ENCODE data around the gene RNF182. TPM values are rescaled to one million over a fixed set of nuclear protein-coding genes. Genes with fewer than 3 reads are reported as not detected.

RNF182 gene
- total RNA-seq, 1 donor = 3.3 TPM

- no peak for DNase-seq (ENCODE audit: insufficient read length, low spot score, missing footprints)
- Histone ChIP-seq H3K79me2 (ENCODE audit: insufficient read depth, low read length) (no peaks in the 10 kb centered on the region), H3K36me3 (ENCODE audit: insufficient read depth, low read length) (no peaks in the 10 kb centered on the region), H3K9me3 (ENCODE audit: low read depth, low read length) (no peaks in the 10 kb centered on the region), H3K4me1 (ENCODE audit: insufficient read depth, low read length) (no peaks in the 10 kb centered on the region), H3K4me3 (ENCODE audit: insufficient read depth, low read length) (no peak overlapping the region), H3K27me3 (ENCODE audit: insufficient read depth, low read length) (peaks cover 3% of the 10 kb centered on the region), H3K4me2 (ENCODE audit: insufficient read depth, low read length) (no peak overlapping the region), H4K20me1 (ENCODE audit: insufficient read depth, low read length) (no peaks in the 10 kb centered on the region), H2AFZ (ENCODE audit: low read length) (no peak overlapping the region), H3K27ac (ENCODE audit: low read depth, low read length) (no peak overlapping the region)
- no peak for TF ChIP-seq CTCF (IDR thresholded peaks at IDR 0.05; ENCODE audit: extremely low read depth, low read depth, low read length)
These were observed 95.8 kb downstream of the RNF182 start for GRCh38 chr6:14020551-14020950.

- H3K79me2 ChIP-seq (ENCODE audit: insufficient read depth, low read length) = no peaks in the 10 kb centered on the region
- no peak overlapping the region for H3K27ac ChIP-seq (ENCODE audit: low read depth, low read length)
- TF ChIP-seq CTCF (IDR thresholded peaks at IDR 0.05; ENCODE audit: extremely low read depth, low read depth, low read length) = no peak
- no peaks in the 10 kb centered on the region for H3K4me1 ChIP-seq (ENCODE audit: insufficient read depth, low read length)
- H3K27me3 ChIP-seq (ENCODE audit: insufficient read depth, low read length) = peaks cover 8% of the 10 kb centered on the region
- no peak overlapping the region for H3K4me3 ChIP-seq (ENCODE audit: insufficient read depth, low read length)
- H2AFZ ChIP-seq (ENCODE audit: low read length) = peak overlapping the region; percentile 35
- DNase-seq (ENCODE audit: insufficient read length, low spot score, missing footprints) = no peak
- no peak overlapping the region for H3K4me2 ChIP-seq (ENCODE audit: insufficient read depth, low read length)
- H3K9me3 ChIP-seq (ENCODE audit: low read depth, low read length) = no peaks in the 10 kb centered on the region
- no peaks in the 10 kb centered on the region for H3K36me3 ChIP-seq (ENCODE audit: insufficient read depth, low read length)
- H4K20me1 ChIP-seq (ENCODE audit: insufficient read depth, low read length) = no peaks in the 10 kb centered on the region
These were observed 96.7 kb downstream of the RNF182 start for GRCh38 chr6:14021449-14021848.

- Histone ChIP-seq H4K20me1 (ENCODE audit: insufficient read depth, low read length) (no peaks in the 10 kb centered on the region), H3K27ac (ENCODE audit: low read depth, low read length) (no peak overlapping the region), H3K4me3 (ENCODE audit: insufficient read depth, low read length) (no peak overlapping the region), H3K27me3 (ENCODE audit: insufficient read depth, low read length) (peaks cover 11% of the 10 kb centered on the region), H3K36me3 (ENCODE audit: insufficient read depth, low read length) (no peaks in the 10 kb centered on the region), H3K9me3 (ENCODE audit: low read depth, low read length) (no peaks in the 10 kb centered on the region), H2AFZ (ENCODE audit: low read length) (no peak overlapping the region), H3K79me2 (ENCODE audit: insufficient read depth, low read length) (no peaks in the 10 kb centered on the region), H3K4me1 (ENCODE audit: insufficient read depth, low read length) (no peaks in the 10 kb centered on the region), H3K4me2 (ENCODE audit: insufficient read depth, low read length) (no peak overlapping the region)
- DNase-seq (ENCODE audit: insufficient read length, low spot score, missing footprints) = no peak
- no peak for TF ChIP-seq CTCF (IDR thresholded peaks at IDR 0.05; ENCODE audit: extremely low read depth, low read depth, low read length)
These were observed 97.9 kb downstream of the RNF182 start for GRCh38 chr6:14022673-14023072.

GRCh38 chr6:14023855-14024254, 99.1 kb downstream of the RNF182 start:
- H3K36me3 ChIP-seq (ENCODE audit: insufficient read depth, low read length) = no peaks in the 10 kb centered on the region
- H3K79me2 ChIP-seq (ENCODE audit: insufficient read depth, low read length) = no peaks in the 10 kb centered on the region
- no peak for TF ChIP-seq CTCF (IDR thresholded peaks at IDR 0.05; ENCODE audit: extremely low read depth, low read depth, low read length)
- H3K27me3 ChIP-seq (ENCODE audit: insufficient read depth, low read length) = peaks cover 14% of the 10 kb centered on the region
- H3K9me3 ChIP-seq (ENCODE audit: low read depth, low read length) = no peaks in the 10 kb centered on the region
- no peaks in the 10 kb centered on the region for H3K4me1 ChIP-seq (ENCODE audit: insufficient read depth, low read length)
- no peak overlapping the region for H3K4me2 ChIP-seq (ENCODE audit: insufficient read depth, low read length)
- no peak overlapping the region for H2AFZ ChIP-seq (ENCODE audit: low read length)
- H4K20me1 ChIP-seq (ENCODE audit: insufficient read depth, low read length) = no peaks in the 10 kb centered on the region
- no peak overlapping the region for H3K27ac ChIP-seq (ENCODE audit: low read depth, low read length)
- H3K4me3 ChIP-seq (ENCODE audit: insufficient read depth, low read length) = no peak overlapping the region
- DNase-seq (ENCODE audit: insufficient read length, low spot score, missing footprints) = no peak
